AG10803 (cell line): ENCODE data around the gene UNC5C.
A peak's percentile ranks its signal among the peaks of the same experiment; 100 is the strongest.

Experiments used
- DNase-seq: peaks from one replicate; pipeline ENCODE4 v3.0.0; 2010; ENCODE audit warnings: low read depth
- H3K4me3 ChIP-seq: 2 replicates; pipeline ENCODE4 v1.5.1; 2011; ENCODE audit warnings: mild to moderate bottlenecking, low read length, control low read depth
- TF ChIP-seq, protein P1 (sequence below): conservative IDR thresholded peaks from 2 replicates; pipeline ENCODE4 v1.5.1; 2011; ENCODE audit warnings: mild to moderate bottlenecking, low read length, control low read depth, inconsistent platforms

The UNC5C gene

DNA sequence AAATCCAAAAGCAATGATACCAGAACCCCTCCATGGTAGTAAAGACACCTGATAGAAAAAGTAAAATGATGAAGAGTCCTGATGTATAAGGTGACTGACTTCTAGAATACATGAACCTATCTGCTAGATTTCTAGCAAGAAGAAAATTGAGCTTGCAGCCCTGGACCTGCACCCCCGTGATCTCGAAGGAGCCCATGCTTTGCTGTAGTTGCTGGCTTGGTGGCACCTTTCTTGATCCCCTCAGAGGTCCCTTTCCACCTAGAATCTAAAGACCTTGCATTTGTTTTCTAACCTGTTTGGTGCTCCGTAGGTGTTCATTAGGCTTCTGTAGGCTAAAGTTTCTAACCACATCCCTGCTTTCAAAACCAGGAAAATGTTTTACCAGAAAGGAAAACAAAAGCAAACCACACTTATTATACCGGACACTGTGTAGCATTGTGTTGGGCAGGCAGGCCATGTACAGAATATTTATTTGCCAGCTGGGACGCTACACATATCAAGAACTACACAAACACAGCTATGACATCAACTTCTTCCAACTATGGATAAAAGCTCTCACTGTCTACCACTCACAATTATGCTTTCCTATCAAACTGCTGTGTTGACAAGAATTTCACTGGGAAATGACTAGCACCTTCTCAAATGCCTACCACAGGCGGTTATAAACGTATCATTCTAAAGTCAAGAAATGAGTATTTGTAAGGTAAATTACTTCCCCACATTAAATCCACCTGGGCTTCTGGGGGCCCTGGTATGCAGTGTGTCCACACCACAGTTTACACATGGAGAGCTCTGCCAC lies 316.2 kb downstream of the UNC5C start:
- H3K4me3 ChIP-seq, result no peak overlapping the region
- TF ChIP-seq, protein P1, sequence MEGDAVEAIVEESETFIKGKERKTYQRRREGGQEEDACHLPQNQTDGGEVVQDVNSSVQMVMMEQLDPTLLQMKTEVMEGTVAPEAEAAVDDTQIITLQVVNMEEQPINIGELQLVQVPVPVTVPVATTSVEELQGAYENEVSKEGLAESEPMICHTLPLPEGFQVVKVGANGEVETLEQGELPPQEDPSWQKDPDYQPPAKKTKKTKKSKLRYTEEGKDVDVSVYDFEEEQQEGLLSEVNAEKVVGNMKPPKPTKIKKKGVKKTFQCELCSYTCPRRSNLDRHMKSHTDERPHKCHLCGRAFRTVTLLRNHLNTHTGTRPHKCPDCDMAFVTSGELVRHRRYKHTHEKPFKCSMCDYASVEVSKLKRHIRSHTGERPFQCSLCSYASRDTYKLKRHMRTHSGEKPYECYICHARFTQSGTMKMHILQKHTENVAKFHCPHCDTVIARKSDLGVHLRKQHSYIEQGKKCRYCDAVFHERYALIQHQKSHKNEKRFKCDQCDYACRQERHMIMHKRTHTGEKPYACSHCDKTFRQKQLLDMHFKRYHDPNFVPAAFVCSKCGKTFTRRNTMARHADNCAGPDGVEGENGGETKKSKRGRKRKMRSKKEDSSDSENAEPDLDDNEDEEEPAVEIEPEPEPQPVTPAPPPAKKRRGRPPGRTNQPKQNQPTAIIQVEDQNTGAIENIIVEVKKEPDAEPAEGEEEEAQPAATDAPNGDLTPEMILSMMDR, result no peak
- no peak for DNase-seq

DNA sequence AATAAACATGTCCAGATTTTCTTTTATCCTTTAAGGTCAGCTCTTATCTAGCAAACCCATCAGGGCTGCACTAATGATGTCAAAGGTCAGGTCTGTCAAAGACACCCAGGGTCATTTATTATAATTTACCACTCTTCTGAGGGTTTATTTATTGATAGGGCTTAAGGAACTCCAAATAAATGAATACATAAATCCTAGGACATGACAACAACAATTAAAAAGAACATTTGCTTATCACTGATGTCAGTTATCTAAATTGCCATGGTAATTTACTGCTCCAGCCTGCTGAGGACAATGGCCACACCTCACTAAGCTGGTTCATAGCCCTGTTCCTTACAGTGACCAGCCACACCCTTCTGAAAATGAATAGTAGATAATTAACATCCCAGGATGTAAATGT lies 317.1 kb downstream of the UNC5C start:
- no peak for DNase-seq

DNA sequence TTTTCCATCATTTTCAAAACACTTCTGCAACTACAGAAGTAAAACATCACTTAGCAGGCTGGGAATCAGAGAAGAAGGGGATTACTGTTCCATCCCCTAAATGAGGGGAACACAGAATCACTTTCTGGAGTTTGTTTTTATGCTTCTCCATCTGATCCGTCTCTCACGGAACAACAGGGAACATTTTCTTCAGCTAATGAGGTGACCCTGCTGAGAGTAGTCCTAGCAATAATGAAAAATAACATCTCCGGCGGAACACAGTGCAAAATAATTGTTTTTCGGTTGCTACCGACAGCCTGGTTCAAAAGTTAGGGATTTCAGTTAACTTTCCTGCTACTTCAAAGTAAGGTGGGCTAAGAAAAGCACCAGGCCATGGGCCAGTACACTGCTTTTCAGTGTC lies 322.9 kb downstream of the UNC5C start:
- H3K4me3 ChIP-seq, result no peak overlapping the region
- DNase-seq, result no peak
- TF ChIP-seq, protein P1, result no peak

More for the DNA sequence above, 317.1 kb downstream of the UNC5C start:
- TF ChIP-seq, protein P1, result no peak
- no peak overlapping the region for H3K4me3 ChIP-seq

DNA sequence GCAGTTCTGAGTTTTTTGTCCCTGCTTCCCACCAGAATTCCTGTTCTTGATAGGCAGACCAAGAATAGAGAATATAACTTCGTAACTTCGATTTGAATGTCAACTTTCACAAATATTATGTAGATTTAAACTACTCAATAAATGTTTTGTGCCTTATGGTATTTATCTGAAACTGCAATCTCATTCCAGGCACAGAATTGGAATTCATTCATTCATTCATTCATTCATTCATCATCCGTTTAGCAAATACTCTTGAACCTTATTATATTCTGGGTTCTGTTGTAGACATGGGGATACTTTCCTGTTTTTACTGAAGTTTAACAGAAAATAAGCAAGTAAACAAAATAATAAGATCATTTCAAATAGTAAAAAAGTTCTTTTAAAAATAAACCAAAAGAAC lies 324.4 kb downstream of the UNC5C start:
- no peak overlapping the region for H3K4me3 ChIP-seq
- DNase-seq, result no peak
- TF ChIP-seq, protein P1, result no peak

DNA sequence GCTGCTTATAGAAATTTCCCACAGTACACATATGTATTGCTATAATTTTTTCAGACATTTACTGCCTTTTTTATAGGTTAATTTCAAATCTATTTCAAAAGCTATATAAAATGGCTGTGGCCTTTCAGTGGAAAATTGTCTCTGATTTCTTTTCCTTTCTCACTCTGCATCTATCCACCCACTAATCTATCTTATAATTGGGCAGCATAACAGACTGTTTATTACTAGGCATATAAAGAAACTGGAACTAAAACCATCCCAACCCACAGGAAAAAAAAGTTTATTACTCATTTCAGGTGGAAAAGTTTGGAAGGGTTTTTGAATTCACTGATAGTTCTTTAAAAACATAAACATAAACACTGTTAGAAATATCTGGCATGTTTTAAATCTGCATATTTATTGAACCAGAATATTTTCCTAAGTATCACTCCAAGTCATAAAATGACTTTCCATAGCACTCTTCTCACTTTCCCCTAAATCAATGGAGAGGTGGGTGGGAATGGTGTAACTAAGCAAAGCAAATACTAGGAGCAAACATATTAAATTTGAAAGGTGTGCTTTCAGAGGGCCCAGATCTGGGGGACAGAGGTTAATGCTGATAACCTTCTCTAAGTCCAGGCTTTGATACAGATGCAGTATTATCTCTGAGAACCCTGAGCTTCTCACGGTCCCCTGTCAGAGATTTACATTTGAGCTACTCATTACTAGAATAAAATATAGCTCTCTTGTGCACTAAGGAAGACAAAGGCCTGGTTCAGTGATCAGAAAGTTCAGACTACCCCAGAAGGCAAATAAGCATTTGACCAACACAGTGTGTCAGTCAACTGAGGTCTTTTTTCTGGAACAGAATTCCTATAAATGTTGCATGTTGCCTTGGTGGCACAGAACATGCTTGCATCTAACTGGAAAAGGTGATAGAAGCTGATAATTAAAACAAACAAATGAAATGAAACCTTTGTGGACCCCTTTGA lies 328.3 kb downstream of the UNC5C start:
- DNase-seq, result no peak
- TF ChIP-seq, protein P1, result no peak
- no peak overlapping the region for H3K4me3 ChIP-seq

DNA sequence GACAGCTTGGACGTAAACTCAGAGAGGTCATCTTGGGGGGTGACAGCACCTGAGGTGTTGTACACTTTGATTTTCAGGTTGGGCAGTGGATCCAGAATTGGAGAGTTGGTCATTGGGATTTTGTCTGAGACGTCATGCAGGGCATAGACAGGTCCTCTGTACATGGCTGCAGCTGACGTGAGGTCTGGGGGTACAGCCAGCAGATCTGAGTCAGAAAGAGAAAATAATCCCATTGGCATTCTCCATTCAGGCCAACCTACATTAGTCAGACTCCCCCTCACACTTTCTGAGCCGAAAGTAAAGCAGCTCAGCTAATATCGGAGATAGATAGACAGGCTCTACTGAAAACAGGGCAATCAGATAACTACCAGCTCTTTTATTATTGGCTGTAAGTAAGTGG lies 329.7 kb downstream of the UNC5C start:
- H3K4me3 ChIP-seq, result no peak overlapping the region
- peak; percentile 39 for DNase-seq
- TF ChIP-seq, protein P1, result no peak
